HEK293 (cell line): ENCODE data around the gene PLK3.
"Not testable (repeated sequence)": the region's sequence is repeated elsewhere in the genome, so short reads cannot be mapped to it uniquely, and the experiment has no call there.

Source experiments
- CTCF ChIA-PET: fragments of 350-600 bp; formaldehyde crosslinking; extraction: SDS; loops from one replicate; lab custom pipeline; 2021; ENCODE audit warnings: antibody characterized with exemption; lab: Yijun Ruan, JAX
- POLR2A ChIA-PET: fragments of 300-600 bp; formaldehyde crosslinking; extraction: SDS; loops from one replicate; lab custom pipeline; 2020; ENCODE audit warnings: antibody characterized with exemption, inconsistent platforms; lab: Yijun Ruan, JAX
- H3K27ac ChIP-seq: fragments of 200-500 bp; sonication (Bioruptor generic); 2 replicates; pipeline ENCODE4 v1.5.1; 2014; ENCODE audit warnings: low read depth, low read length, control low read depth, inconsistent platforms; ENCODE audit errors: extremely low read depth
- H3K36me3 ChIP-seq, 2 experiments: fragments of 200-500 bp in 1 of 2; sonication (Bioruptor generic) in 1 of 2; 1 replicate in 1 of 2; 2 replicates in 1 of 2; pipeline ENCODE4 v1.5.1; 2014 to 2017; ENCODE audit warnings: inconsistent platforms in 2 of 2, low read length in 2 of 2; ENCODE audit not compliant: control insufficient read depth in 2 of 2, insufficient read depth in 1 of 2
- H3K4me1 ChIP-seq: fragments of 200-500 bp; sonication (Bioruptor generic); 2 replicates; pipeline ENCODE4 v1.5.1; 2014; ENCODE audit warnings: mild to moderate bottlenecking, low read length, inconsistent platforms; ENCODE audit not compliant: control insufficient read depth, insufficient read depth
- H3K4me3 ChIP-seq: 2 replicates; pipeline ENCODE4 v1.5.1; 2011; ENCODE audit warnings: low read depth, mild to moderate bottlenecking, control low read depth, low read length, moderate library complexity
- H3K9me3 ChIP-seq: fragments of 200-500 bp; sonication (Bioruptor generic); 2 replicates; pipeline ENCODE4 v1.5.1; 2014; ENCODE audit warnings: low read depth, low read length, inconsistent platforms; ENCODE audit not compliant: control insufficient read depth, insufficient read depth
- INSM2 ChIP-seq: fragments of 450-650 bp; formaldehyde crosslinking; IDR thresholded peaks from 2 replicates; pipeline ENCODE4 v1.5.1; 2016; ENCODE audit warnings: missing biosample characterization, missing genetic modification characterization
- SP2 ChIP-seq: fragments of 450-650 bp; formaldehyde crosslinking; IDR thresholded peaks from 2 replicates; pipeline ENCODE4 v1.5.1; 2016; ENCODE audit warnings: missing biosample characterization, missing genetic modification characterization
- SP7 ChIP-seq: fragments of 450-650 bp; formaldehyde crosslinking; IDR thresholded peaks from 2 replicates; pipeline ENCODE4 v1.5.1; 2016; ENCODE audit warnings: missing biosample characterization, missing genetic modification characterization
- YY1 ChIP-seq: fragments of 450-650 bp; formaldehyde crosslinking; IDR thresholded peaks from 2 replicates; pipeline ENCODE4 v1.5.1; 2018; ENCODE audit warnings: missing biosample characterization, missing genetic modification characterization
- ZBTB11 ChIP-seq: fragments of 450-650 bp; formaldehyde crosslinking; conservative IDR thresholded peaks from 2 replicates; pipeline ENCODE4 v1.5.1; 2016; ENCODE audit warnings: low read depth, missing biosample characterization, missing genetic modification characterization
- ZFHX2 ChIP-seq: fragments of 450-650 bp; formaldehyde crosslinking; conservative IDR thresholded peaks from 2 replicates; pipeline ENCODE4 v1.5.1; 2016; ENCODE audit warnings: missing biosample characterization, missing genetic modification characterization
- ZIC2 ChIP-seq: fragments of 450-650 bp; formaldehyde crosslinking; IDR thresholded peaks from 2 replicates; pipeline ENCODE4 v1.5.1; 2016; ENCODE audit warnings: missing biosample characterization, missing genetic modification characterization
- ZNF114 ChIP-seq: fragments of 450-650 bp; formaldehyde crosslinking; IDR thresholded peaks from 2 replicates; pipeline ENCODE4 v1.5.0; 2017; ENCODE audit warnings: missing biosample characterization, missing genetic modification characterization
- ZNF350 ChIP-seq: fragments of 450-650 bp; formaldehyde crosslinking; IDR thresholded peaks from 2 replicates; pipeline ENCODE4 v1.5.0; 2017; ENCODE audit warnings: missing biosample characterization, mild to moderate bottlenecking, missing genetic modification characterization
- ZNF354C ChIP-seq: fragments of 450-650 bp; formaldehyde crosslinking; IDR thresholded peaks from 2 replicates; pipeline ENCODE4 v1.5.1; 2016; ENCODE audit warnings: missing biosample characterization, missing genetic modification characterization, low read depth, borderline replicate concordance
- ZNF423 ChIP-seq: fragments of 450-650 bp; formaldehyde crosslinking; IDR thresholded peaks from 2 replicates; pipeline ENCODE4 v1.5.1; 2016; ENCODE audit warnings: missing biosample characterization, missing genetic modification characterization
- ZNF518A ChIP-seq: fragments of 450-650 bp; formaldehyde crosslinking; conservative IDR thresholded peaks from 2 replicates; pipeline ENCODE4 v1.5.1; 2016; ENCODE audit warnings: low read depth, missing biosample characterization, missing genetic modification characterization
- ZNF558 ChIP-seq: fragments of 450-650 bp; formaldehyde crosslinking; IDR thresholded peaks from 2 replicates; pipeline ENCODE4 v1.5.1; 2016; ENCODE audit warnings: missing biosample characterization, missing genetic modification characterization
- TF ChIP-seq, protein P1 (sequence below): fragments of 450-650 bp; IDR thresholded peaks from 2 replicates; pipeline ENCODE4 v1.5.1; 2018; ENCODE audit warnings: missing biosample characterization, mild to moderate bottlenecking, missing genetic modification characterization

PLK3 gene

DNA sequence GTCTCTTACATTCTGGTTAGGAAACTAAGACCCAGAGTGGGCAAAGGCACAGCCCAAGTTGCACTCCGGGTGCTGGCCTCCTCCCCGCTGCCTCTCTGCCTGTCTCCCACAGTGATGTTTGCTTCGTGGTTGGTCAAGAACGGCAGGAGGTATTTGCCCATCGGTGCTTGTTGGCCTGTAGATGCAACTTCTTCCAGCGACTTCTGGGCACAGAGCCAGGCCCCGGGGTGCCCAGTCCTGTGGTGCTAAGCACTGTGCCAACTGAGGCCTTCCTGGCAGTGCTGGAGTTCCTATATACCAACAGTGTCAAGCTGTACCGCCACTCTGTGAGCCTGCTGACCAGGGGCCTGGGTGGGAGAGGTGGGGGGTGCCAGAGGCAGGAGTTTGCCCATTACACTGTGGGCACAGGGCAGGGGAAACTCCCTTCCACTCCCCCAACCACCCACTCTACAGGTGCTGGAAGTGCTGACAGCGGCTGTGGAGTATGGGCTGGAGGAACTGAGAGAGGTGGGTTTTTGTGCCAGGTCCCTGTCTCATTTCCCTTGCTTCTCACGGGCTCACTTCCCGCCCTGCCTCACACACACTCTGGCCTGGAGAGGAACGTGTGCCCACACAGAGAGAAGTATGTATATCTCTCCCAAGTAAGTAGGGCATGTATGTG is 10.1 kb downstream of the PLK3 start (continued):
- no peak for TF ChIP-seq YY1
- no peak for TF ChIP-seq SP7 (tag by site-specific recombination)
- TF ChIP-seq INSM2: no peak
- peak; percentile 100 for TF ChIP-seq ZIC2
- no peak for TF ChIP-seq ZNF558 (tag by site-specific recombination)
- 0 out of 2 replicates have a peak, but pooled peaks have one; percentile 38 for TF ChIP-seq ZNF423
- no peak for TF ChIP-seq SP2 (tag by site-specific recombination)
- TF ChIP-seq ZBTB11: no peak
- no peak for TF ChIP-seq ZNF518A (tag by site-specific recombination)
- TF ChIP-seq ZFHX2 (tag by site-specific recombination): peak; percentile 14; the same call in 1 of the 2 replicates
- TF ChIP-seq ZNF114: no peak
- no peak for TF ChIP-seq ZNF354C (tag by site-specific recombination)
- TF ChIP-seq, protein P1, sequence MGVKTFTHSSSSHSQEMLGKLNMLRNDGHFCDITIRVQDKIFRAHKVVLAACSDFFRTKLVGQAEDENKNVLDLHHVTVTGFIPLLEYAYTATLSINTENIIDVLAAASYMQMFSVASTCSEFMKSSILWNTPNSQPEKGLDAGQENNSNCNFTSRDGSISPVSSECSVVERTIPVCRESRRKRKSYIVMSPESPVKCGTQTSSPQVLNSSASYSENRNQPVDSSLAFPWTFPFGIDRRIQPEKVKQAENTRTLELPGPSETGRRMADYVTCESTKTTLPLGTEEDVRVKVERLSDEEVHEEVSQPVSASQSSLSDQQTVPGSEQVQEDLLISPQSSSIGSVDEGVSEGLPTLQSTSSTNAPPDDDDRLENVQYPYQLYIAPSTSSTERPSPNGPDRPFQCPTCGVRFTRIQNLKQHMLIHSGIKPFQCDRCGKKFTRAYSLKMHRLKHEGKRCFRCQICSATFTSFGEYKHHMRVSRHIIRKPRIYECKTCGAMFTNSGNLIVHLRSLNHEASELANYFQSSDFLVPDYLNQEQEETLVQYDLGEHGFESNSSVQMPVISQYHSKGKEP (tag by site-specific recombination): no peak
- no peak for TF ChIP-seq ZNF350 (tag by site-specific recombination)
- TF ChIP-seq, all 188 proteins: peak for 7

DNA sequence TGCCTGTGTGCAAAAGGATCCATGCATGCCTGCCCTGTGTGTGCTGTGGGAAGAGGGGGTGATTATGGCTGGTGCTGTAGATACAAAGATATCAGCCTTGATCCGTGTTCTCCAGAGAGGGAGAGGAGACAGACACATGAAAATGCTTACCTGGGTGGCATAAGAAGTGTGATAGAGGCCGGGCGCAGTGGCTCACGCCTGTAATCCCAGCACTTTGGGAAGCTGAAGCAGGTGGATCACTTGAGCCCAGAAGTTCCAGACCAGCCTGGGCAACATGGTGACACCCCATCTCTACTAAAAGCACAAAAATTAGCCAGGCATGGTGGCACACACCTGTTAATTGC is 10.6 kb downstream of the PLK3 start:
- H3K4me3 ChIP-seq, H3K27ac ChIP-seq, CTCF ChIA-PET, H3K9me3 ChIP-seq: not testable (repeated sequence)
- POLR2A ChIA-PET: interaction anchor here (0.6 kb wide), 1 partner anchor 10 kb away, joined by 3 read pairs; no protein-coding TSS in a partner anchor
- Histone ChIP-seq H3K36me3 (peaks cover 0 to 43% of the 10 kb centered on the region in 2 experiments; a peak in 1 of 3 replicates), H3K4me1 (peaks cover 19% of the 10 kb centered on the region)
